22Rv1 (cell line): ENCODE measurements around the gene FAM43A.

Experiments
- CTCF ChIP-seq: fragments of 450-650 bp; IDR thresholded peaks from 2 replicates; pipeline ENCODE4 v1.5.1; 2017; ENCODE audit warnings: mild to moderate bottlenecking
- ZFX ChIP-seq: fragments of 450-650 bp; IDR thresholded peaks from 2 replicates; pipeline ENCODE4 v1.6.1; 2017; ENCODE audit warnings: antibody characterized with exemption, borderline replicate concordance

GRCh38 chr3:194638991-194639605, 46.6 kb upstream of the FAM43A start:
- TF ChIP-seq CTCF (no peak), ZFX (no peak)
